Natural killer cell (primary cell): ENCODE data around the gene FASTKD3. TPM values are rescaled to one million over a fixed set of nuclear protein-coding genes. Genes with fewer than 3 reads are reported as not detected.
A peak's percentile ranks its signal among the peaks of the same experiment; 100 is the strongest.

ENCODE experiments used
- ATAC-seq, 3 donors: fragments of 150-1000 bp in 2 of 3; fragments of 200-7000 bp in 1 of 3; cut with Tn5 transposase; 1 replicate in 1 of 3; 2 replicates in 2 of 3; pipeline ENCODE4 v1.10.0; 2021; ENCODE audit warnings: mild to moderate bottlenecking in 2 of 3, moderate library complexity in 2 of 3
- DNase-seq, 2 donors: peaks; one replicate each; pipeline versions ENCODE4 v3.0.0 to v3.0.0-alpha.2; 2013 to 2021; ENCODE audit warnings: mixed read lengths in 1 of 2
- H3K27ac ChIP-seq: one replicate; pipeline ENCODE4 v1.5.1; 2013; ENCODE audit warnings: mild to moderate bottlenecking, low read length
- H3K27me3 ChIP-seq: one replicate; pipeline ENCODE4 v1.6.1; 2013; ENCODE audit warnings: low read length; ENCODE audit not compliant: control insufficient read depth, insufficient read depth
- H3K36me3 ChIP-seq: one replicate; pipeline ENCODE4 v1.6.1; 2013; ENCODE audit warnings: low read length; ENCODE audit not compliant: control insufficient read depth, insufficient read depth
- H3K4me1 ChIP-seq: one replicate; pipeline ENCODE4 v1.6.1; 2013; ENCODE audit warnings: low read length; ENCODE audit not compliant: control insufficient read depth, insufficient read depth
- H3K4me3 ChIP-seq: one replicate; pipeline ENCODE4 v1.5.1; 2013; ENCODE audit warnings: low read length
- H3K9me3 ChIP-seq: one replicate; pipeline ENCODE4 v1.6.1; 2013; ENCODE audit warnings: low read length; ENCODE audit not compliant: control insufficient read depth, insufficient read depth
- H3K27ac Mint-ChIP-seq, 2 donors: one replicate each; pipeline ENCODE4 v1.8.0; 2022; ENCODE audit warnings: mild to moderate bottlenecking in 2 of 2, mixed read lengths in 2 of 2, moderate library complexity in 1 of 2
- H3K27me3 Mint-ChIP-seq, 2 donors: one replicate each; pipeline ENCODE4 v1.8.0; 2022; ENCODE audit warnings: low read depth in 2 of 2, mixed read lengths in 2 of 2
- H3K36me3 Mint-ChIP-seq: one replicate; pipeline ENCODE4 v1.8.0; 2022; ENCODE audit warnings: mixed read lengths
- H3K4me1 Mint-ChIP-seq, 2 donors: one replicate each; pipeline ENCODE4 v1.8.0; 2022; ENCODE audit warnings: mixed read lengths in 2 of 2
- H3K4me3 Mint-ChIP-seq: one replicate; pipeline ENCODE4 v1.8.0; 2022; ENCODE audit warnings: mild to moderate bottlenecking, moderate library complexity, mixed read lengths
- H3K9me3 Mint-ChIP-seq, 2 donors: one replicate each; pipeline ENCODE4 v1.8.0; 2022; ENCODE audit warnings: mixed read lengths in 2 of 2
- CTCF ChIP-seq: fragments of 200-600 bp; IDR thresholded peaks from one replicate; pipeline ENCODE4 v1.8.0; 2022; ENCODE audit warnings: antibody characterized with exemption
- WGBS: methylation state at CpG from one replicate; pipeline ENCODE4 v1.1.7; 2013; ENCODE audit warnings: missing lambda C conversion rate; ENCODE audit not compliant: insufficient coverage; 5-methylcytosine and 5-hydroxymethylcytosine counted together
- intact Hi-C: fragments of 100-400 bp; cut with micrococcal nuclease; formaldehyde crosslinking; loops from one replicate; pipeline ENCODE4 v1.14.2; 2022
- total RNA-seq, 4 donors: library from RNA; stranded (reverse); fragments of 120-200 nt in 1 of 4; gene quantifications; one replicate each; pipeline versions ENCODE4 v1.2.3 to v1.2.4, GENCODE V29; 2013 to 2022

Gene FASTKD3
- total RNA-seq, 3 donors from 2014 or later (not counting 1 experiment from before 2014, with no cell fraction given): 8.0 to 10.6 (median 8.6) TPM

- TF ChIP-seq CTCF: no peak
- H3K9me3 ChIP-seq: no peaks in the 10 kb centered on the region
Observed at GRCh38 chr5:7855611-7856010, 13.2 kb downstream of the FASTKD3 start.

GRCh38 chr5:7852988-7853387, 15.8 kb downstream of the FASTKD3 start:
- no peak for ATAC-seq
- Mint-ChIP-seq H3K36me3 (no peaks in the 10 kb centered on the region), H3K9me3 (no peaks in the 10 kb centered on the region), H3K27me3 (peaks cover 0 to 8% of the 10 kb centered on the region in 2 donors), H3K4me1 (peaks cover 15 to 37% of the 10 kb centered on the region in 2 donors), H3K27ac (peak overlapping the region in 1 of 2 donors; percentile 78), H3K4me3 (no peak overlapping the region)
- Histone ChIP-seq H3K9me3 (no peaks in the 10 kb centered on the region), H3K36me3 (no peaks in the 10 kb centered on the region), H3K4me3 (no peak overlapping the region), H3K27ac (no peak overlapping the region), H3K4me1 (peaks cover 25% of the 10 kb centered on the region), H3K27me3 (peaks cover 10% of the 10 kb centered on the region)
- WGBS: 73% methylated on average over 2 of the region's 2 CpGs
- intact Hi-C loops: no loop called here
- no peak for DNase-seq
- no peak for TF ChIP-seq CTCF

More at GRCh38 chr5:7855611-7856010, 13.2 kb downstream of the FASTKD3 start:
- Mint-ChIP-seq H3K36me3 (peaks cover 18% of the 10 kb centered on the region), H3K9me3 (no peaks in the 10 kb centered on the region), H3K4me3 (no peak overlapping the region), H3K4me1 (peaks cover 15 to 27% of the 10 kb centered on the region in 2 donors), H3K27me3 (no peaks in the 10 kb centered on the region), H3K27ac (no peak overlapping the region)
- intact Hi-C loops: no loop called here
- no peak overlapping the region for H3K4me3 ChIP-seq
- H3K4me1 ChIP-seq: peaks cover 14% of the 10 kb centered on the region
- H3K27me3 ChIP-seq: peaks cover 2% of the 10 kb centered on the region
- H3K36me3 ChIP-seq: peaks cover 15% of the 10 kb centered on the region
- WGBS: 88% methylated on average over 3 of the region's 3 CpGs
- ATAC-seq (no peak), DNase-seq (no peak)
- H3K27ac ChIP-seq: no peak overlapping the region

- 78% methylated on average over 1 of the region's 1 CpG for WGBS
- no peak for TF ChIP-seq CTCF
- H3K36me3 Mint-ChIP-seq: no peaks in the 10 kb centered on the region
- no peaks in the 10 kb centered on the region for H3K9me3 Mint-ChIP-seq
- Histone ChIP-seq H3K27ac (no peak overlapping the region), H3K4me1 (peaks cover 25% of the 10 kb centered on the region), H3K27me3 (peaks cover 10% of the 10 kb centered on the region), H3K9me3 (no peaks in the 10 kb centered on the region), H3K4me3 (no peak overlapping the region), H3K36me3 (no peaks in the 10 kb centered on the region)
- H3K4me1 Mint-ChIP-seq: peaks cover 15 to 37% of the 10 kb centered on the region in 2 donors
- no peak for DNase-seq
- no peak for ATAC-seq
- H3K27me3 Mint-ChIP-seq: peaks cover 0 to 8% of the 10 kb centered on the region in 2 donors
- H3K4me3 Mint-ChIP-seq: peak overlapping the region; percentile 87
- H3K27ac Mint-ChIP-seq: peak overlapping the region in 1 of 2 donors; percentile 78
- intact Hi-C loops: no loop called here
Observed at GRCh38 chr5:7852542-7852941, 16.3 kb downstream of the FASTKD3 start.
